WTC11 (cell line): ENCODE results near the gene MAMSTR. TPM values are rescaled to one million over a fixed set of nuclear protein-coding genes. Genes with fewer than 3 reads are reported as not detected.

Experiments
- ATAC-seq: fragments of 200-7000 bp; cut with Tn5 transposase; 2 replicates; pipeline ENCODE4 v1.10.0; 2021; ENCODE audit warnings: mild to moderate bottlenecking, moderate library complexity
- CTCF ChIA-PET: fragments of 300-600 bp; sonication (Branson Sonifier 250); formaldehyde crosslinking; loops from one replicate; lab custom pipeline; 2021; ENCODE audit warnings: antibody characterized with exemption; lab: Charles Lee
- POLR2A ChIA-PET: fragments of 350-600 bp; sonication (Branson Sonifier 250); formaldehyde crosslinking; loops from one replicate; lab custom pipeline; 2021; ENCODE audit warnings: antibody characterized with exemption; lab: Charles Lee
- DNase-seq: peaks from one replicate; pipeline ENCODE4 v3.0.0; 2021; ENCODE audit warnings: low spot score
- H3K27ac Mint-ChIP-seq: 2 replicates; pipeline ENCODE4 v1.8.0; 2021; ENCODE audit warnings: mixed read lengths
- H3K27me3 Mint-ChIP-seq: 2 replicates; pipeline ENCODE4 v1.8.0; 2021; ENCODE audit warnings: low read depth, mild to moderate bottlenecking, moderate library complexity, mixed read lengths
- H3K36me3 Mint-ChIP-seq: 2 replicates; pipeline ENCODE4 v1.8.0; 2021; ENCODE audit warnings: mixed read lengths
- H3K4me1 Mint-ChIP-seq: 2 replicates; pipeline ENCODE4 v1.8.0; 2022; ENCODE audit warnings: mixed read lengths
- H3K4me3 Mint-ChIP-seq: 2 replicates; pipeline ENCODE4 v1.8.0; 2021; ENCODE audit warnings: mild to moderate bottlenecking, moderate library complexity, mixed read lengths
- H3K9me3 Mint-ChIP-seq: 2 replicates; pipeline ENCODE4 v1.8.0; 2021; ENCODE audit warnings: mixed read lengths
- CREM ChIP-seq: sonication (generic); formaldehyde crosslinking; IDR thresholded peaks from 2 replicates; pipeline ENCODE4 v1.8.1; 2022; ENCODE audit warnings: mild to moderate bottlenecking, missing genetic modification reagents, moderate library complexity
- ESRRA ChIP-seq: sonication (generic); formaldehyde crosslinking; IDR thresholded peaks from 2 replicates; pipeline ENCODE4 v1.8.1; 2022; ENCODE audit warnings: mild to moderate bottlenecking, missing genetic modification reagents, borderline replicate concordance
- GRHL2 ChIP-seq: fragments of 250-450 bp; sonication (Bioruptor Pico); IDR thresholded peaks from 2 replicates; pipeline ENCODE4 v1.8.0; 2022; ENCODE audit warnings: mild to moderate bottlenecking, moderate library complexity; ENCODE audit not compliant: insufficient replicate concordance, severe bottlenecking
- TCF7 ChIP-seq: sonication (generic); formaldehyde crosslinking; IDR thresholded peaks from 2 replicates; pipeline ENCODE4 v1.8.0; 2022; ENCODE audit warnings: mild to moderate bottlenecking, low read depth, missing genetic modification reagents, moderate library complexity
- TP53 ChIP-seq: sonication (generic); formaldehyde crosslinking; IDR thresholded peaks from 2 replicates; pipeline ENCODE4 v1.8.1; 2023; ENCODE audit warnings: mild to moderate bottlenecking, missing genetic modification reagents
- ZNF263 ChIP-seq: sonication (generic); formaldehyde crosslinking; IDR thresholded peaks from 2 replicates; pipeline ENCODE4 v1.8.1; 2022; ENCODE audit warnings: low read depth, mild to moderate bottlenecking, moderate library complexity, missing genetic modification reagents
- ZNF671 ChIP-seq: fragments of 250-450 bp; sonication (Bioruptor Pico); IDR thresholded peaks from 2 replicates; pipeline ENCODE4 v1.8.0; 2021; ENCODE audit warnings: mild to moderate bottlenecking
- total RNA-seq: library from RNA; stranded (reverse); gene quantifications from 3 replicates; pipeline ENCODE4 v1.2.3, GENCODE V29; 2021
- TF ChIP-seq, protein P1 (sequence below): sonication (generic); formaldehyde crosslinking; IDR thresholded peaks from 2 replicates; pipeline ENCODE4 v1.8.0; 2022; ENCODE audit warnings: mild to moderate bottlenecking, missing genetic modification reagents
- TF ChIP-seq, protein P2 (sequence below): sonication (generic); formaldehyde crosslinking; IDR thresholded peaks from 2 replicates; pipeline ENCODE4 v1.8.1; 2022; ENCODE audit warnings: low read depth, mild to moderate bottlenecking, moderate library complexity, missing genetic modification reagents, borderline replicate concordance
- TF ChIP-seq, protein P3 (sequence below): sonication (generic); formaldehyde crosslinking; IDR thresholded peaks from 2 replicates; pipeline ENCODE4 v1.8.0; 2022; ENCODE audit warnings: missing genetic modification reagents
- TF ChIP-seq, protein P4 (sequence below): sonication (generic); formaldehyde crosslinking; IDR thresholded peaks from 2 replicates; pipeline ENCODE4 v1.8.0; 2023; ENCODE audit warnings: missing genetic modification reagents
- TF ChIP-seq, protein P5 (sequence below): sonication (generic); formaldehyde crosslinking; IDR thresholded peaks from 2 replicates; pipeline ENCODE4 v1.8.1; 2023; ENCODE audit warnings: mild to moderate bottlenecking, missing genetic modification reagents, moderate library complexity
- TF ChIP-seq, protein P6 (sequence below): sonication (generic); formaldehyde crosslinking; IDR thresholded peaks from 2 replicates; pipeline ENCODE4 v1.8.0; 2022; ENCODE audit warnings: mild to moderate bottlenecking, missing genetic modification reagents

The MAMSTR gene
- total RNA-seq, 1 experiment from 2014 or later: 1.4 TPM

DNA sequence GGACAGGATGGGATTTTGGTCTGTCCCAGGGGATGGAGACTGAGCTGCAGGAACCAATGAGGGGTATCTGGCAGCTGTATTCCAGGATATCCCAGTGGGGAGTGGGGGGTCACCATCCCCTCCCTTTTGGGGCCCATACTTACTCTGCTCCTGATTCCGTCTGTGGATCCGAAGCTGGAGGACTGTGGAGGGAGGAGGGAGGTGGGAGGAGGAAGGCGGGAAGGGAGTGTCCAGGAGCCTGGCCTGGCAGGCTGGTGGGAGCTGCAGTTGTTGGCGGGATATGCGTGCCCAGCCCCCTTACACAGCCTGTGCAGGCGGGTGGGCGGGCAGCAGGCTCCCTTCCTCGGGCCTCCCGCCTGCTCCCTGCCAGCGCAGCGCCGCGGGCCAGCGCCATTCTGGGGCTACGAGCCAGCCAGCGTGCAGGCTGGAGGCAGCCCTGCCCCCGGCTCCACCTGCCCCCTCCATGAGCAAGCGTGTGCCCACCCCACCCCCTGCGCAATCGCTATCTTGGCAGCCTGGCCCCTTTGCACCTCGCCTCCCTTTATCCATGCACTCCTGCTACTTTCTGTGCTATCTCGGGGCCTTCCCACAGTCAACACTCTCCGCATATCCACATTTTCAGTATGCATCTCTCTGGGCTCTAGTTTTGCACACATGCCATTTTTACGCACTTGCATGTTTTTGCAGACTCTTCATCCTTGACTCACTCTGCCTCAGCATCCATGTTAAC lies 2.8 kb downstream of the MAMSTR start (continued):
- no peak for TF ChIP-seq GRHL2 (CRISPR knock-in tag)
- no peak for TF ChIP-seq CREM (CRISPR knock-in tag)
- TF ChIP-seq, protein P1, sequence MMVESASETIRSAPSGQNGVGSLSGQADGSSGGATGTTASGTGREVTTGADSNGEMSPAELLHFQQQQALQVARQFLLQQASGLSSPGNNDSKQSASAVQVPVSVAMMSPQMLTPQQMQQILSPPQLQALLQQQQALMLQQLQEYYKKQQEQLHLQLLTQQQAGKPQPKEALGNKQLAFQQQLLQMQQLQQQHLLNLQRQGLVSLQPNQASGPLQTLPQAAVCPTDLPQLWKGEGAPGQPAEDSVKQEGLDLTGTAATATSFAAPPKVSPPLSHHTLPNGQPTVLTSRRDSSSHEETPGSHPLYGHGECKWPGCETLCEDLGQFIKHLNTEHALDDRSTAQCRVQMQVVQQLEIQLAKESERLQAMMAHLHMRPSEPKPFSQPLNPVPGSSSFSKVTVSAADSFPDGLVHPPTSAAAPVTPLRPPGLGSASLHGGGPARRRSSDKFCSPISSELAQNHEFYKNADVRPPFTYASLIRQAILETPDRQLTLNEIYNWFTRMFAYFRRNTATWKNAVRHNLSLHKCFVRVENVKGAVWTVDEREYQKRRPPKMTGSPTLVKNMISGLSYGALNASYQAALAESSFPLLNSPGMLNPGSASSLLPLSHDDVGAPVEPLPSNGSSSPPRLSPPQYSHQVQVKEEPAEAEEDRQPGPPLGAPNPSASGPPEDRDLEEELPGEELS (CRISPR knock-in tag): no peak
- TF ChIP-seq ESRRA (CRISPR knock-in tag): no peak
- TF ChIP-seq, protein P2, sequence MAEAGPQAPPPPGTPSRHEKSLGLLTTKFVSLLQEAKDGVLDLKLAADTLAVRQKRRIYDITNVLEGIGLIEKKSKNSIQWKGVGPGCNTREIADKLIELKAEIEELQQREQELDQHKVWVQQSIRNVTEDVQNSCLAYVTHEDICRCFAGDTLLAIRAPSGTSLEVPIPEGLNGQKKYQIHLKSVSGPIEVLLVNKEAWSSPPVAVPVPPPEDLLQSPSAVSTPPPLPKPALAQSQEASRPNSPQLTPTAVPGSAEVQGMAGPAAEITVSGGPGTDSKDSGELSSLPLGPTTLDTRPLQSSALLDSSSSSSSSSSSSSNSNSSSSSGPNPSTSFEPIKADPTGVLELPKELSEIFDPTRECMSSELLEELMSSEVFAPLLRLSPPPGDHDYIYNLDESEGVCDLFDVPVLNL: no peak
- TF ChIP-seq TP53 (CRISPR knock-in tag): no peak
- TF ChIP-seq, protein P3, sequence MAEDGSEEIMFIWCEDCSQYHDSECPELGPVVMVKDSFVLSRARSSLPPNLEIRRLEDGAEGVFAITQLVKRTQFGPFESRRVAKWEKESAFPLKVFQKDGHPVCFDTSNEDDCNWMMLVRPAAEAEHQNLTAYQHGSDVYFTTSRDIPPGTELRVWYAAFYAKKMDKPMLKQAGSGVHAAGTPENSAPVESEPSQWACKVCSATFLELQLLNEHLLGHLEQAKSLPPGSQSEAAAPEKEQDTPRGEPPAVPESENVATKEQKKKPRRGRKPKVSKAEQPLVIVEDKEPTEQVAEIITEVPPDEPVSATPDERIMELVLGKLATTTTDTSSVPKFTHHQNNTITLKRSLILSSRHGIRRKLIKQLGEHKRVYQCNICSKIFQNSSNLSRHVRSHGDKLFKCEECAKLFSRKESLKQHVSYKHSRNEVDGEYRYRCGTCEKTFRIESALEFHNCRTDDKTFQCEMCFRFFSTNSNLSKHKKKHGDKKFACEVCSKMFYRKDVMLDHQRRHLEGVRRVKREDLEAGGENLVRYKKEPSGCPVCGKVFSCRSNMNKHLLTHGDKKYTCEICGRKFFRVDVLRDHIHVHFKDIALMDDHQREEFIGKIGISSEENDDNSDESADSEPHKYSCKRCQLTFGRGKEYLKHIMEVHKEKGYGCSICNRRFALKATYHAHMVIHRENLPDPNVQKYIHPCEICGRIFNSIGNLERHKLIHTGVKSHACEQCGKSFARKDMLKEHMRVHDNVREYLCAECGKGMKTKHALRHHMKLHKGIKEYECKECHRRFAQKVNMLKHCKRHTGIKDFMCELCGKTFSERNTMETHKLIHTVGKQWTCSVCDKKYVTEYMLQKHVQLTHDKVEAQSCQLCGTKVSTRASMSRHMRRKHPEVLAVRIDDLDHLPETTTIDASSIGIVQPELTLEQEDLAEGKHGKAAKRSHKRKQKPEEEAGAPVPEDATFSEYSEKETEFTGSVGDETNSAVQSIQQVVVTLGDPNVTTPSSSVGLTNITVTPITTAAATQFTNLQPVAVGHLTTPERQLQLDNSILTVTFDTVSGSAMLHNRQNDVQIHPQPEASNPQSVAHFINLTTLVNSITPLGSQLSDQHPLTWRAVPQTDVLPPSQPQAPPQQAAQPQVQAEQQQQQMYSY (CRISPR knock-in tag): peak; percentile 83
- TF ChIP-seq, all 79 proteins: peak for 5

DNA sequence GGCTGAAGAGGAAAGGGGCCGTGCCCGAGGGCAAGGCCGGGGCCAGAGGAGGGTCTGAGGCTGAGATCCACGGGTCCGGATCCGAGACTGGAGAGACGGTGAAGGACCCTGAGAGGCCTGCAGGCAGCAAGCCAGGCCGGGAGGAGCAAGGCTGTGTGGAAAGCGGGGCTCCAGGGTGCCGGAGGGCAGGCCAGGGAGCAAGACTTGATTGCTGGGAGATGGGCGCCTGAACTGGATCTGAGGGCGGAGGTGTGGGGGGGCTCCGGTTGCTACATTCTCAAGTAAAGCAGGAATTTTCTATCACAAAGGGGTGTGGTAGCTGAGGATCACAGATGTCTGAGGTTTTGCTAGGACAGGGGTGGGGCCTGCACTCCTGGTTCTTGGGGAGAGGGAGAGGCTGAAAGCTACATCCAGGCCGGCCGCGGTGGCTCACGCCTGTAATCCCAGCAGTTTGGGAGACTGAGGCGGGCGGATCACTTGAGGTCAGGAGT lies 3.8 kb downstream of the MAMSTR start:
- DNase-seq: no peak
- POLR2A ChIA-PET: interaction anchor here (1.0 to 1.4 kb wide), 3 partner anchors 9 to 70 kb away, joined by 3 to 6 read pairs (median 3); partner anchors contain the start of gene FUT2

DNA sequence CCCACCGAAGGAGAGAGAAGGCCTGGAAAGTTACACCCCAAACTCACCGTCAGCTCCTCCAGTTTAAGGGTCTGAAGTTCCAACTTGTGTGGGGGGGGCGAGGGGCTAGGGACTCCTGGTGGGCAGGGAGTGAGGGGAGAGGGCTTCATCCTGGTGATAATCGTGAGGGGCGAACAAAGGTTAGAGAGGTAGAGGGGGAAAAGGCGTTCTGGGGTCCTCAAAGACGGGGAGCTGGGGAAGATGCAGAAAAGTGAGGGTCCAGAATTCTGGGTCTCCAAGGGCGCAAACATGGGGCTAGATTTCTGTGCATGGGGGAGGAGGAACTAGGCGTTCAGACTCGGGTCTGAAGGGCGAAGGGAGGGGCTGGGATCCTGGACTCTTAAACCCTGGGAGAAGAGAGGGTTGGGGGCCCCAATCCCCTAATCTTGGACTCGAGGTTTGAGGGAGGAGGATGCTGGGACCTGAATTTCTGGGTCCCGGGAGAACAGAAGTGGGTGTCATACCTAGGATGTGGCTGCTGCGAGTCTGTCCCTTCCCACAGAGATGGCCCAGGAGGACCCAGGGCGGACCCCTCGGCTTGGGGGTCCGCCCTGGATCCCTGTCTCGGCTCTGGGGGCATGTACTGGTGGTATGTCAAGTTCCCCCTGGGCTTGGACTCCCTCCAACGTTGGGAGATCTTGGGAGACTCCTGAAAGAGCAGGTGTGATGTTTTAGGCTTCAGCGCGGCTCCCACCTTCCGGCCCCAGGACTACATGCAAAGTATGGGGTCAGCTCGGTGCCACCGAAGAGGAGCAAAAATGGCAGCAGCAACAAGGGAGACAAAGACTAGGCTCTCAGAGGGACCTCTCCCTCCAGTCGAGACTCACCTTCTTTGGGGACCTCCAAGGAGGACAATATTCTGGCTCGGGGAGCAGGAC lies 4.5 kb downstream of the MAMSTR start:
- peaks cover 38% of the 10 kb centered on the region for H3K4me1 Mint-ChIP-seq
- 0 out of 2 replicates have a peak overlapping the region, but pooled peaks have one; percentile 32 for H3K27ac Mint-ChIP-seq
- CTCF ChIA-PET: interaction anchor here (1.1 to 4.7 kb wide), 11 partner anchors 10 to 256 kb away, joined by 3 to 51 read pairs (median 7); partner anchors contain the start of genes CA11, FUT2 and RASIP1
- TF ChIP-seq, protein P4, sequence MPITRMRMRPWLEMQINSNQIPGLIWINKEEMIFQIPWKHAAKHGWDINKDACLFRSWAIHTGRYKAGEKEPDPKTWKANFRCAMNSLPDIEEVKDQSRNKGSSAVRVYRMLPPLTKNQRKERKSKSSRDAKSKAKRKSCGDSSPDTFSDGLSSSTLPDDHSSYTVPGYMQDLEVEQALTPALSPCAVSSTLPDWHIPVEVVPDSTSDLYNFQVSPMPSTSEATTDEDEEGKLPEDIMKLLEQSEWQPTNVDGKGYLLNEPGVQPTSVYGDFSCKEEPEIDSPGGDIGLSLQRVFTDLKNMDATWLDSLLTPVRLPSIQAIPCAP (CRISPR knock-in tag): no peak
- TF ChIP-seq ZNF671 (CRISPR knock-in tag): 0 out of 2 replicates have a peak, but pooled peaks have one; percentile 29
- TF ChIP-seq, protein P5, sequence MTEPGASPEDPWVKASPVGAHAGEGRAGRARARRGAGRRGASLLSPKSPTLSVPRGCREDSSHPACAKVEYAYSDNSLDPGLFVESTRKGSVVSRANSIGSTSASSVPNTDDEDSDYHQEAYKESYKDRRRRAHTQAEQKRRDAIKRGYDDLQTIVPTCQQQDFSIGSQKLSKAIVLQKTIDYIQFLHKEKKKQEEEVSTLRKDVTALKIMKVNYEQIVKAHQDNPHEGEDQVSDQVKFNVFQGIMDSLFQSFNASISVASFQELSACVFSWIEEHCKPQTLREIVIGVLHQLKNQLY: no peak
- TF ChIP-seq, all 79 proteins: peak for 1
- Mint-ChIP-seq H3K4me3 (peak overlapping the region; percentile 79), H3K9me3 (peaks cover 7% of the 10 kb centered on the region), H3K36me3 (peaks cover 14% of the 10 kb centered on the region), H3K27me3 (peaks cover 3% of the 10 kb centered on the region; the same call in 1 of the 2 replicates)
- POLR2A ChIA-PET: interaction anchor here (1.1 to 2.3 kb wide), 3 partner anchors 10 to 32 kb away, joined by 3 to 20 read pairs (median 4); partner anchors contain the start of genes FUT2 and IZUMO1
- peak; percentile 24 for DNase-seq
- no peak for ATAC-seq

More for the DNA sequence above, 3.8 kb downstream of the MAMSTR start:
- H3K4me3 Mint-ChIP-seq: peak overlapping the region; percentile 79
- no peak overlapping the region for H3K27ac Mint-ChIP-seq
- peaks cover 3% of the 10 kb centered on the region; the same call in 1 of the 2 replicates for H3K27me3 Mint-ChIP-seq
- H3K36me3 Mint-ChIP-seq: peaks cover 14% of the 10 kb centered on the region
- TF ChIP-seq TCF7 (no peak), ZNF263 (no peak)
- TF ChIP-seq, protein P6, sequence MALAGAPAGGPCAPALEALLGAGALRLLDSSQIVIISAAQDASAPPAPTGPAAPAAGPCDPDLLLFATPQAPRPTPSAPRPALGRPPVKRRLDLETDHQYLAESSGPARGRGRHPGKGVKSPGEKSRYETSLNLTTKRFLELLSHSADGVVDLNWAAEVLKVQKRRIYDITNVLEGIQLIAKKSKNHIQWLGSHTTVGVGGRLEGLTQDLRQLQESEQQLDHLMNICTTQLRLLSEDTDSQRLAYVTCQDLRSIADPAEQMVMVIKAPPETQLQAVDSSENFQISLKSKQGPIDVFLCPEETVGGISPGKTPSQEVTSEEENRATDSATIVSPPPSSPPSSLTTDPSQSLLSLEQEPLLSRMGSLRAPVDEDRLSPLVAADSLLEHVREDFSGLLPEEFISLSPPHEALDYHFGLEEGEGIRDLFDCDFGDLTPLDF: no peak
- TF ChIP-seq, all 79 proteins: peak for 0
- Mint-ChIP-seq H3K4me1 (peaks cover 44% of the 10 kb centered on the region), H3K9me3 (peaks cover 7% of the 10 kb centered on the region)
- CTCF ChIA-PET: interaction anchor here (0.6 to 4.7 kb wide), 8 partner anchors 9 to 613 kb away, joined by 3 to 31 read pairs (median 6); partner anchors contain the start of gene CA11
- ATAC-seq: no peak
